ENCODE results near the gene OR1J1.

Gene OR1J1

GRCh38 chr9:122446819-122447484, 30.8 kb downstream of the OR1J1 start:
- Histone ChIP-seq H3K4me1 (ENCODE audit: control insufficient read depth in 2 of 2, insufficient read depth in 2 of 2, low read length in 2 of 2) (no peaks in the 10 kb centered on the region), H3K36me3 (ENCODE audit: control insufficient read depth in 2 of 2, insufficient read depth in 2 of 2, low read length in 2 of 2) (no peaks in the 10 kb centered on the region), H3K27me3 (ENCODE audit: control insufficient read depth in 2 of 2, insufficient read depth in 2 of 2, low read length in 2 of 2) (no peaks in the 10 kb centered on the region), H3K27ac (ENCODE audit: low read depth in 2 of 2, low read length in 2 of 2) (no peak overlapping the region), H3K4me3 (ENCODE audit: low read length in 2 of 2) (no peak overlapping the region), H3K9ac (ENCODE audit: low read depth in 1 of 2, low read length in 2 of 2) (no peak overlapping the region), H3K9me3 (ENCODE audit: control insufficient read depth in 2 of 2, low read length in 2 of 2) (no peaks in the 10 kb centered on the region)

DNA sequence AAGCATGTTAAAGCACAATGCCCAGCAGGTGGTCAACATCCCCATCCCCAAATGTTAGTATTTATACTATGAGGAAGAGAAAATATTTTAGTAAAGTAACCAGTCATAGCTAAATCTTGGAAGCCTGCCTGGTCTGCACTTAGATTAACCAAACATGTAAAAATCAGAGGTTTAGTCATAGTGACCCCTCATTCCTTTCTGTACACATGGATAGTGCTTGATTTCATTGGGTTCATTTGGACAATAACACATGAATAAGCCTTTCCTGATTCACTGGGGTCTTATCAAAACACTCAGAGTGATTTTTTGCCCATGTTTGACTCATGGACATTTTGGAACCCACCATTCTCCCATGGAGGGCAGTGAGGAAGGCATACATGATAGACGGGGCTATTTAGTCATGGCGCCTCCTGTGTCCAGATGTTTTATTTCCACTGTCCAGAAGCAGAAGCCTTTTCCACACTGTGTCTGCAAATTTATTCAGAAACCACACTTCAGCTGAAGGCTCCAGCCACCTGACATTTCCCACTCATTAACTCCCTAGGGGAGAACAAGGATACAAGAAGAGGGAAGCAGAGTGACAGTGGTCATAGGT, 32.5 kb downstream of the OR1J1 start:
- Histone ChIP-seq H3K4me1 (ENCODE audit: control insufficient read depth in 2 of 2, insufficient read depth in 2 of 2, low read length in 2 of 2) (no peaks in the 10 kb centered on the region), H3K27me3 (ENCODE audit: control insufficient read depth in 2 of 2, insufficient read depth in 2 of 2, low read length in 2 of 2) (no peaks in the 10 kb centered on the region), H3K9me3 (ENCODE audit: control insufficient read depth in 2 of 2, low read length in 2 of 2) (no peaks in the 10 kb centered on the region), H3K36me3 (ENCODE audit: control insufficient read depth in 2 of 2, insufficient read depth in 2 of 2, low read length in 2 of 2) (no peaks in the 10 kb centered on the region), H3K27ac (ENCODE audit: low read depth in 2 of 2, low read length in 2 of 2) (no peak overlapping the region), H3K9ac (ENCODE audit: low read depth in 1 of 2, low read length in 2 of 2) (no peak overlapping the region), H3K4me3 (ENCODE audit: low read length in 2 of 2) (no peak overlapping the region)

- no peaks in the 10 kb centered on the region for H3K27me3 ChIP-seq (ENCODE audit: control insufficient read depth in 2 of 2, insufficient read depth in 2 of 2, low read length in 2 of 2)
- H3K4me1 ChIP-seq (ENCODE audit: control insufficient read depth in 2 of 2, insufficient read depth in 2 of 2, low read length in 2 of 2): no peaks in the 10 kb centered on the region
- no peak overlapping the region for H3K4me3 ChIP-seq (ENCODE audit: low read length in 2 of 2)
- no peak overlapping the region for H3K27ac ChIP-seq (ENCODE audit: low read depth in 2 of 2, low read length in 2 of 2)
- H3K36me3 ChIP-seq (ENCODE audit: control insufficient read depth in 2 of 2, insufficient read depth in 2 of 2, low read length in 2 of 2): no peaks in the 10 kb centered on the region
- H3K9ac ChIP-seq (ENCODE audit: low read depth in 1 of 2, low read length in 2 of 2): no peak overlapping the region
- H3K9me3 ChIP-seq (ENCODE audit: control insufficient read depth in 2 of 2, low read length in 2 of 2): no peaks in the 10 kb centered on the region
These were observed 33.5 kb downstream of the OR1J1 start for GRCh38 chr9:122444041-122444733.

DNA sequence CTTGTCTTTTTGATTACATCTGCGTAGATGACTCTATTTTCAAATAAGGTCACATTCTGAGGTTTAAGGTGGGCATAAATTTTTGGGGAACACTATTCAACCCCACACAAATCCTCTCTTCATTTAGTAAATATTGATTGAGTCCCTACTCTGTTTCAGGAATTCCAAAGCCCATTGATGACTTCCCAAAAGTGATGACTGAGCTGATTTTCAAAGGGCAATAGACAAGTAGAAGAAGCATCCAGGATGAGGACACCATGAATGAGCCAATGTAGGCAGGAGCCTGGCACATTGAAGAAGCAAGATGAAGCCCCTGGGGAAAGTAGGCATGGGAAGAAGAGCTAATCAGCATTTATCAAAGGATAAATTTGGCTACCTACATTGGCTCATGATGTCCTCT, 35.2 kb downstream of the OR1J1 start:
- H3K4me3 ChIP-seq (ENCODE audit: low read length in 2 of 2): no peak overlapping the region
- H3K36me3 ChIP-seq (ENCODE audit: control insufficient read depth in 2 of 2, insufficient read depth in 2 of 2, low read length in 2 of 2): no peaks in the 10 kb centered on the region
- no peaks in the 10 kb centered on the region for H3K9me3 ChIP-seq (ENCODE audit: control insufficient read depth in 2 of 2, low read length in 2 of 2)
- no peaks in the 10 kb centered on the region for H3K27me3 ChIP-seq (ENCODE audit: control insufficient read depth in 2 of 2, insufficient read depth in 2 of 2, low read length in 2 of 2)
- no peaks in the 10 kb centered on the region for H3K4me1 ChIP-seq (ENCODE audit: control insufficient read depth in 2 of 2, insufficient read depth in 2 of 2, low read length in 2 of 2)
- H3K9ac ChIP-seq (ENCODE audit: low read depth in 1 of 2, low read length in 2 of 2): no peak overlapping the region
- no peak overlapping the region for H3K27ac ChIP-seq (ENCODE audit: low read depth in 2 of 2, low read length in 2 of 2)
